K562 treated with DMSO at 1 percent for 4 hours (cell line): ENCODE measurements around the gene TTC28. TPM values are rescaled to one million over a fixed set of nuclear protein-coding genes. Genes with fewer than 3 reads are reported as not detected.

Experiments used
- total RNA-seq: library from RNA; unstranded; fragments of 300-600 nt; gene quantifications from 2 replicates; pipeline ENCODE4 v1.2.3, GENCODE V29; 2022; ENCODE audit not compliant: insufficient read depth

TTC28 gene
- total RNA-seq, result 7.1 and 10.7 TPM in 2 replicates

DNA sequence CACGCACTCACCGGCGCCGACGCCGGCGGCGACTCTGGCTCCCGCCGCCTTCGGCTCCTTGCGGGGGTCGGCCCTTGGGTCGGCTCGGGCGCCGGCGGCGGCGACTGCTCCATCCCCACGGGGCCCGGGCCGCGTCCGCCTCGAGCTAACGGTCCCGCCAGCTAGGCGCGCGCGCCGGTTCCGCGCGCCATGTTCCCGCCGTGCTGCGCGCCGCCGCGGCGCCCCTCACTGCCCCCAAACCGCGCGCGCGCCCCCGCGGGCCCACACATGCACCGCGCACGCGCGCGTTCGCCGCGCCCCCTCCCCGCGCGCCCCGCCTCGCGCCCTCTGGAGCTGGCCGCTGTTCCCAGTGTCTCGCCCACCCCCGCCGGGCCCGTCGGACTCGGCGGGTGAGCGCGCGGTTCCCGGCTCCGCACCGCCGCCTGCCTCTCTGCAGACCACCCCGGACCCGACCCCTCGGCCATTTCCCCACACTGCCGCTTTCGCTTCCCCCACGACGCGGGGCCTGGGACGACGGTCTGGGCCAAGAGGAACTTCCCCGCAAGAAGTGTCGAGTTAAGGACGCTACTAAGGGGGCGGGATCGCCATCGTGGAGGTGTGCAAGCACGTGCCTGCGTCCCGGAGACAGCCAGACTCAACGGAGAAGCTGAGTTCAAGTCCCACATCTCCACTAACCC is at the start of gene TTC28:
Gene TTC28 (minus strand): TSS at position 230 of the 677 bp plus-strand sequence. CDS start 117 bp downstream, at position 113.

Other genes with a start within 250 kb of the TTC28 start
- 48.6 and 60.9 TPM in 2 replicates for gene CHEK2, start 62.0 kb upstream of the TTC28 start, total RNA-seq
- gene HSCB, start 62.2 kb upstream of the TTC28 start, total RNA-seq, result 13.6 and 16.2 TPM in 2 replicates
- gene CCDC117, start 92.9 kb upstream of the TTC28 start, total RNA-seq, result 14.7 and 15.4 TPM in 2 replicates
- gene XBP1, start 120.7 kb upstream of the TTC28 start, total RNA-seq, result 171 and 185 TPM in 2 replicates
- gene ZNRF3, start 203.7 kb upstream of the TTC28 start, total RNA-seq, result 1.0 and 1.2 TPM in 2 replicates